ENCODE data around the gene AJAP1.

DNA sequence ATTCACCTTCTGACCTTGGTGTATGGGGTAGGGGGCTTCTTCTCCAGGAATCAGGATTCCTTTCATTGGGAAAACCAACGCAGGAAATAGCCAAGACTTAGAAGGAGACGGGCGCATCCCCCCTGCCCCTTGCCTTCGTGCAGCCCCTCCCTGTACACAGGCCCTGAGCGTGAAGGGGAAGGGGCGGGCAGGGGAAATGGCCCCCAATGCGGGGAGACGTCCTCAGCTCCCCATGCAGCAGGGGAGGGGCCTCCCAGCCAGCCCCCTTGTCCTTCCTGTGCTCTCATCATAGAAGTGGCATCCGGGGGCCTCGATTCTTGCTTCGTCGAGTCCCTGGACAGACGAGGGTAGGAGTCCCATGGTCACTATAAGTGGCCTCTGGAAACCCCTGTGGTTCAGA, 116.9 kb downstream of the AJAP1 start:
- TF ChIP-seq KLF8 (tag by site-specific recombination; IDR thresholded peaks at IDR 0.05) = no peak
- TF ChIP-seq REST (tag by site-specific recombination; IDR thresholded peaks at IDR 0.05) = no peak
- no peak for TF ChIP-seq CTCF (tag by site-specific recombination; IDR thresholded peaks at IDR 0.05)
- TF ChIP-seq, protein P1, sequence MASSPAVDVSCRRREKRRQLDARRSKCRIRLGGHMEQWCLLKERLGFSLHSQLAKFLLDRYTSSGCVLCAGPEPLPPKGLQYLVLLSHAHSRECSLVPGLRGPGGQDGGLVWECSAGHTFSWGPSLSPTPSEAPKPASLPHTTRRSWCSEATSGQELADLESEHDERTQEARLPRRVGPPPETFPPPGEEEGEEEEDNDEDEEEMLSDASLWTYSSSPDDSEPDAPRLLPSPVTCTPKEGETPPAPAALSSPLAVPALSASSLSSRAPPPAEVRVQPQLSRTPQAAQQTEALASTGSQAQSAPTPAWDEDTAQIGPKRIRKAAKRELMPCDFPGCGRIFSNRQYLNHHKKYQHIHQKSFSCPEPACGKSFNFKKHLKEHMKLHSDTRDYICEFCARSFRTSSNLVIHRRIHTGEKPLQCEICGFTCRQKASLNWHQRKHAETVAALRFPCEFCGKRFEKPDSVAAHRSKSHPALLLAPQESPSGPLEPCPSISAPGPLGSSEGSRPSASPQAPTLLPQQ (tag by site-specific recombination; IDR thresholded peaks at IDR 0.05) = no peak
- TF ChIP-seq ZNF274 (IDR thresholded peaks at IDR 0.05; ENCODE audit: low read length) = no peak
- TF ChIP-seq ZNF274 (tag by site-specific recombination; IDR thresholded peaks at IDR 0.05; ENCODE audit: borderline replicate concordance) = no peak
- TF ChIP-seq TCF7L2 (IDR thresholded peaks at IDR 0.05; ENCODE audit: borderline replicate concordance, low read depth, low read length) = no peak
- no peak for TF ChIP-seq ZNF792 (tag by site-specific recombination; IDR thresholded peaks at IDR 0.05)
- no peak for TF ChIP-seq KLF16 (tag by site-specific recombination; IDR thresholded peaks at IDR 0.05)
- no peak for TF ChIP-seq ZNF561 (tag by site-specific recombination; IDR thresholded peaks at IDR 0.05; ENCODE audit: borderline replicate concordance)
- no peak for TF ChIP-seq GLI4 (tag by site-specific recombination; IDR thresholded peaks at IDR 0.05)
- no peak for TF ChIP-seq ZBTB48 (tag by site-specific recombination; IDR thresholded peaks at IDR 0.05)
- TF ChIP-seq ZNF266 (tag by site-specific recombination; IDR thresholded peaks at IDR 0.05; ENCODE audit: low read depth) = no peak
